ENCODE results near the gene FZD4.

Gene FZD4

DNA sequence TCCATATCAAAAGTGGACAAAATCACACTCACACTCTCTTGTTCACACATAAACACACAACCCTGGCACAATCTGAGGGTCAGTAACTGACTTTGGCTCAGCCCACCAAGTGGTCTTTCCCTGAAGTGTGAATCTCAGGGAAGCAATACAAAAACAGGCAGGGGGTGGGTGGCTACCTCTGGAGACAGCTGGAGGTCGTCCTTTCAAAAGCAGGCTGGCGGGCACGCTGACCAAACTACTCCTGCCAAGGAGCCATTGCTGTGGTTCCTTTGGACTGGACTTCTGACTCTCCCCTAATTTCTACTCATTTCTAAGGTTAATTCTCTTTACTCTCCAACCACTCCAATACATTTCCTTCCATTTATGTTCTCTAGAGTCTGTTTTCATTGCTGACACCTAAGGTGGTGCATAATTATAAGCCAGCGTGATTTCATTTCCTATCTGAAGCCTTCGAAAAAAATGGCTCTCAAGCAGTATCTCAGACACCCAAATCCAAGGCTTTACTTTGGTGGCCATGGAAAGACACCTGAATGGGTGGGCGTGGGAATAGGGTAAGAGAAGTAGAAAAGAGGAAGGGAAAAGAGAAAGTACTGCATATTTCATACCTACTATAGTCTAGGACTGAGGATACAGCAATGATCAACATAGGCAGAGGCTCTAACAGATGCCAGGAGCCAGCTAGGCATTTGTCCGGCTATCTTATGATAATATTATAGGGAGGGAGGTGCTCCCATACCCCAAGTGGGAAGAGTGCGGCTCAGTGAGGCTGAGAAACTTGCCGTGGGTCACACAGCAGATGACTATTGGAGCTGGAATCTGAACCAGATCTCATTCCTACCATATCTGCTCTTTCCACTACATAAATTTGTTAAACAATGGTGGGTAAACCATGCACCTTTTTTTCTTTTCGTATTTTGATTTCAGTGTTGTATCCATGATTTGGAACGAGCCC lies 22.0 kb downstream of the FZD4 start:
- DNase-seq, result no peak
- in situ Hi-C loops (cut with HindIII; ENCODE audit: low pct_ligation_motif_present, low sequenced_read_pairs), result loop anchor here (25.0 kb wide), 1 partner anchor 354 kb away; no protein-coding TSS in a partner anchor
- H3K36me3 ChIP-seq (replicated peaks), result no peaks in the 10 kb centered on the region
- H3K27me3 ChIP-seq (replicated peaks), result no peaks in the 10 kb centered on the region
- TF ChIP-seq, protein P1, sequence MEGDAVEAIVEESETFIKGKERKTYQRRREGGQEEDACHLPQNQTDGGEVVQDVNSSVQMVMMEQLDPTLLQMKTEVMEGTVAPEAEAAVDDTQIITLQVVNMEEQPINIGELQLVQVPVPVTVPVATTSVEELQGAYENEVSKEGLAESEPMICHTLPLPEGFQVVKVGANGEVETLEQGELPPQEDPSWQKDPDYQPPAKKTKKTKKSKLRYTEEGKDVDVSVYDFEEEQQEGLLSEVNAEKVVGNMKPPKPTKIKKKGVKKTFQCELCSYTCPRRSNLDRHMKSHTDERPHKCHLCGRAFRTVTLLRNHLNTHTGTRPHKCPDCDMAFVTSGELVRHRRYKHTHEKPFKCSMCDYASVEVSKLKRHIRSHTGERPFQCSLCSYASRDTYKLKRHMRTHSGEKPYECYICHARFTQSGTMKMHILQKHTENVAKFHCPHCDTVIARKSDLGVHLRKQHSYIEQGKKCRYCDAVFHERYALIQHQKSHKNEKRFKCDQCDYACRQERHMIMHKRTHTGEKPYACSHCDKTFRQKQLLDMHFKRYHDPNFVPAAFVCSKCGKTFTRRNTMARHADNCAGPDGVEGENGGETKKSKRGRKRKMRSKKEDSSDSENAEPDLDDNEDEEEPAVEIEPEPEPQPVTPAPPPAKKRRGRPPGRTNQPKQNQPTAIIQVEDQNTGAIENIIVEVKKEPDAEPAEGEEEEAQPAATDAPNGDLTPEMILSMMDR (IDR thresholded peaks at IDR 0.05; ENCODE audit: low read depth, low read length, missing control alignments), result no peak
- peak overlapping the region; percentile 73 for H3K27ac ChIP-seq
- no peak overlapping the region for H3K4me3 ChIP-seq (ENCODE audit: low read depth, low read length)

DNA sequence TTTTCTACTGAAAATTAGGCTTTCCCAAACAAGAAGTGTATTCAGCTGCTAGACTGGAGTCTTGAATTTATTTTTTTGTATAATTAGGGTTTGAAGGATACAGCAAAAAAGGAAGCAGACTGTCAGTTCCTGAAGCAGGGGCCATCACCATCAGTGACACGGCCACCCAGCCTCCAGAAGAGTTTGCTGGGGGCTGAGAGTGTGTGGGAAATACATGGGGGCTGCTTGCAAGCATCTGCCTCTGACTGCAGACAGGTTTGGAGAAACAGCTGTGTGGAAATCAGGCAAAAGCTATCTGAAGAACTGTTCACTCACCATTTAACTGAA lies 23.0 kb downstream of the FZD4 start:
- Histone ChIP-seq H3K27ac (peak overlapping the region; percentile 73), H3K4me3 (ENCODE audit: low read depth, low read length) (no peak overlapping the region), H3K36me3 (replicated peaks) (no peaks in the 10 kb centered on the region), H3K27me3 (replicated peaks) (no peaks in the 10 kb centered on the region)
- TF ChIP-seq, protein P1 (IDR thresholded peaks at IDR 0.05; ENCODE audit: low read depth, low read length, missing control alignments), result no peak
- DNase-seq, result no peak
- in situ Hi-C loops (cut with HindIII; ENCODE audit: low pct_ligation_motif_present, low sequenced_read_pairs), result loop anchor here (25.0 kb wide), 1 partner anchor 355 kb away; no protein-coding TSS in a partner anchor

DNA sequence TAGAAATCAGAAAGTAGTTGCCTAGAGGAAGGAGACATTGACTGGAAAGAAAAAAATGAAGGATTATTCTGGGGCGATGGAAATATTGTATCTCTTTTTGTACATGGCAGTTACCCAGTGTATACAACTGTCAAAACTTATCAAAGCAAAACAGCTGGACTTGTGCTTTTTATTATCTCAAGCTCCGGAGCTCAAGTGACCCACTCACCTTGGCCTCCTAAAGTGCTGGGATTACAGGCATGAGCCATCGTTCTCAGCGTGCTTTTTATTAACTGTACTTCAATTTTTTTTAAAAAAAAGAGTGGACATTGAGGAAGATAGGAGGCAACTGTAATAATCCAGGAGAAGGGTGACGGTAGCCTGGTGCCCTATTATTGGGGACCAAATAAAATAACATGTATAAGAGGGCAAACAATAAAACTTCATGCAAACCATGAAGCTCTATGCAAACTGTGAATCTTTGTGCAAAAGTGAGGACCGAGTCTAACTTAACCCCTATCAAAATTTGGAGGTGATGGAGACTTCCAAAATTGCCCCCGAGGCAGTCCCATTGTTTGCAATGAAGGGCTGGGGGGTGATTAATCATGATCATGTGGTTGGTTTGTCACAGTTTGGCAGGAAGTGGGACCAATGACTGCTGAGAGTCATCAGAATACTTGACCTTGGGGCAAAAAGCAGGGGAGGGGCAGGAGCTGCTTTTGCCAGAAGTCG lies 23.5 kb downstream of the FZD4 start:
- peak overlapping the region; percentile 73 for H3K27ac ChIP-seq
- H3K27me3 ChIP-seq (replicated peaks), result no peaks in the 10 kb centered on the region
- peak; percentile 62 for DNase-seq
- in situ Hi-C loops (cut with HindIII; ENCODE audit: low pct_ligation_motif_present, low sequenced_read_pairs), result loop anchor here (25.0 kb wide), 1 partner anchor 356 kb away; no protein-coding TSS in a partner anchor
- H3K36me3 ChIP-seq (replicated peaks), result no peaks in the 10 kb centered on the region
- TF ChIP-seq, protein P1 (IDR thresholded peaks at IDR 0.05; ENCODE audit: low read depth, low read length, missing control alignments), result no peak
- H3K4me3 ChIP-seq (ENCODE audit: low read depth, low read length), result no peak overlapping the region

DNA sequence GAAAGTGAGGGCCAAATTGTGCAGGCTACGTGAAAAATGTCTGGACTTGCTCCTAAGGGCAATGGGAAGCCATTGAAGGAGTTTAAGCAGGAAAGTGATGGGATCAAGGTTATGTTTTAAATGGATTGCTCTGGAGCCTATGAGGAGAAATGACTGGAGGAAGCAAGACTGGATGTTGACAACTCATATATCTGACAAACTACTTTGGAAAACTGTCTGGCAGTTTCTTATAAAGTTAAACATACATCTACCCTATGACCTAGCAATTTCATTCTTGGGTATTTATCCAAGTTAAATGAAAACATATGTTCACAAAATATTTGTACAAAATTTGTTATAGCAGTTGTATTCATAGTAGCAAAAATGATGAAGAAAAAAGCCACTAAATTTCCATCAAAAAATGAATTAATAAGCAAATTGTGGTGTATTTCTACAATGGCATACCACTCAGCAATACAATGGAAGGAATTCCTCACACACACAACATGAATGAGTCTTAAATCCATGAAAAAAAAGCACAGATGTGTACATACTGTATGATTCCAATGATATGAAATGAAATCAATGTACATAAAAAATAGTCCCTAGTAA lies 24.1 kb downstream of the FZD4 start:
- Histone ChIP-seq H3K36me3 (replicated peaks) (no peaks in the 10 kb centered on the region), H3K27ac (no peak overlapping the region), H3K4me3 (ENCODE audit: low read depth, low read length) (no peak overlapping the region), H3K27me3 (replicated peaks) (no peaks in the 10 kb centered on the region)
- in situ Hi-C loops (cut with HindIII; ENCODE audit: low pct_ligation_motif_present, low sequenced_read_pairs), result loop anchor here (25.0 kb wide), 1 partner anchor 356 kb away; no protein-coding TSS in a partner anchor
- TF ChIP-seq, protein P1 (IDR thresholded peaks at IDR 0.05; ENCODE audit: low read depth, low read length, missing control alignments), result no peak
- DNase-seq, result no peak

DNA sequence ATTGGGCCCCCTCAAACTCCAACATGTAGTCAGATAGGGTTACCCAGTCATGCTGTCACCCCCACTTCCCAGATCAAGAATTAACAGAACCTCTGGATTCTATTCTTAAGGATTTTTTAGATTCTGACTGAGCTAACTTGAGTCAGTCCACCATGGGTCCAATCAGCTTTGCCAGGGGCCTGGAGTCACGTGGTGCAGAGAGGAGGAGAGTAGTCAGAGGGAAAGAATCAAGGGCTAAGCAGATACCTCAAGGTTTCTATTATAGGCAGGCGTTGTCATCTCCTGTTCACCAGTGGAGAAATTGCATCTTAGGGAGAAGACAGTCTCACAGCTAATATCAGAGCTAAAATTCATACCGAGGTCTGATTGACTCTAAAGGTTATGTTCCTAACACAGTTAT lies 28.2 kb downstream of the FZD4 start:
- no peak for DNase-seq
- TF ChIP-seq, protein P1 (IDR thresholded peaks at IDR 0.05; ENCODE audit: low read depth, low read length, missing control alignments), result no peak
- in situ Hi-C loops (cut with HindIII; ENCODE audit: low pct_ligation_motif_present, low sequenced_read_pairs), result loop anchor here (25.0 kb wide), 1 partner anchor 360 kb away; no protein-coding TSS in a partner anchor
- H3K27ac ChIP-seq, result no peak overlapping the region
- no peaks in the 10 kb centered on the region for H3K36me3 ChIP-seq (replicated peaks)
- H3K4me3 ChIP-seq (ENCODE audit: low read depth, low read length), result no peak overlapping the region
- H3K27me3 ChIP-seq (replicated peaks), result no peaks in the 10 kb centered on the region
